OCI-LY7 (cell line): Measurements from ENCODE around the gene KNSTRN. TPM values are rescaled to one million over a fixed set of nuclear protein-coding genes. Genes with fewer than 3 reads are reported as not detected.
A peak's percentile ranks its signal among the peaks of the same experiment; 100 is the strongest.

Source experiments
- BruUV-seq: library from RNA; stranded (reverse); fragments of 400-500 nt; replicated peaks from 2 replicates; lab custom pipeline; 2021; lab: Mats Ljungman, UMichigan
- CTCF ChIA-PET: fragments of 300-600 bp; sonication (Branson Sonifier 250); formaldehyde crosslinking; loops from one replicate; lab custom pipeline; 2022; ENCODE audit warnings: antibody characterized with exemption; ENCODE audit not compliant: unreplicated experiment; lab: Charles Lee
- POLR2A ChIA-PET: fragments of 300-600 bp; sonication (Branson Sonifier 250); formaldehyde crosslinking; loops from one replicate; lab custom pipeline; 2022; ENCODE audit warnings: antibody characterized with exemption; lab: Charles Lee
- DNase-seq: peaks from one replicate; pipeline ENCODE4 v3.0.0-alpha.2; 2015; ENCODE audit warnings: low spot score
- H2AFZ ChIP-seq: fragments of 200-600 bp; sonication (generic), shearing (Covaris generic); 2 replicates; pipeline ENCODE4 v1.6.1; 2014; ENCODE audit warnings: mild to moderate bottlenecking, antibody characterized with exemption, low read length, moderate library complexity
- H3K27ac ChIP-seq: fragments of 200-600 bp; sonication (generic); 2 replicates; pipeline ENCODE4 v1.5.1; 2014; ENCODE audit warnings: mixed run types, low read depth, mild to moderate bottlenecking, moderate library complexity, low read length, inconsistent platforms; ENCODE audit not compliant: poor library complexity, severe bottlenecking
- H3K36me3 ChIP-seq: fragments of 200-600 bp; sonication (generic); 2 replicates; pipeline ENCODE4 v1.6.1; 2014; ENCODE audit warnings: mild to moderate bottlenecking, antibody characterized with exemption, low read length, moderate library complexity, mixed read lengths; ENCODE audit not compliant: insufficient read depth
- H3K4me1 ChIP-seq: fragments of 200-600 bp; sonication (generic); 2 replicates; pipeline ENCODE4 v1.5.1; 2014; ENCODE audit warnings: mild to moderate bottlenecking, low read length; ENCODE audit not compliant: insufficient read depth, poor library complexity, severe bottlenecking
- H3K4me2 ChIP-seq: fragments of 200-600 bp; sonication (generic); 2 replicates; pipeline ENCODE4 v1.6.1; 2014; ENCODE audit warnings: mild to moderate bottlenecking, low read length
- H3K4me3 ChIP-seq: fragments of 200-600 bp; sonication (generic); 2 replicates; pipeline ENCODE4 v1.5.1; 2014; ENCODE audit warnings: mild to moderate bottlenecking, low read depth, low read length; ENCODE audit not compliant: poor library complexity, severe bottlenecking
- H3K79me2 ChIP-seq: fragments of 200-600 bp; sonication (generic); 2 replicates; pipeline ENCODE4 v1.6.1; 2016; ENCODE audit warnings: low read depth, mild to moderate bottlenecking, low read length, moderate library complexity, mixed read lengths; ENCODE audit not compliant: insufficient read depth
- H3K9me2 ChIP-seq: fragments of 200-600 bp; sonication (generic); 2 replicates; pipeline ENCODE4 v1.6.1; 2016; ENCODE audit warnings: mild to moderate bottlenecking, low read length, mixed read lengths; ENCODE audit not compliant: insufficient read depth
- H3K9me3 ChIP-seq: fragments of 200-600 bp; sonication (generic); 2 replicates; pipeline ENCODE4 v1.6.1; 2014; ENCODE audit warnings: mild to moderate bottlenecking, mixed run types, low read length, mixed read lengths
- H4K20me1 ChIP-seq: fragments of 200-600 bp; sonication (generic); 2 replicates; pipeline ENCODE4 v1.6.1; 2014; ENCODE audit warnings: mild to moderate bottlenecking, antibody characterized with exemption, low read length, moderate library complexity, mixed read lengths; ENCODE audit not compliant: insufficient read depth
- CTCF ChIP-seq: fragments of 200-600 bp; sonication (generic); conservative IDR thresholded peaks from 2 replicates; pipeline ENCODE4 v1.5.1; 2014; ENCODE audit warnings: mild to moderate bottlenecking, antibody characterized with exemption, low read length, moderate library complexity, mixed read lengths
- EZH2phosphoT487 ChIP-seq: fragments of 200-600 bp; sonication (generic); IDR thresholded peaks from 2 replicates; pipeline ENCODE4 v1.6.1; 2018; ENCODE audit warnings: low read depth, borderline replicate concordance, mild to moderate bottlenecking, mixed run types, antibody characterized with exemption, low read length, moderate library complexity, mixed read lengths
- intact Hi-C: fragments of 100-400 bp; cut with micrococcal nuclease; formaldehyde crosslinking; loops from one replicate; pipeline ENCODE4 v1.10.0; 2022; ENCODE audit not compliant: unreplicated experiment
- total RNA-seq, 2 experiments: library from RNA; depleted of rRNA in 1 of 2; stranded (reverse); fragments of >200 nt in 1 of 2; shearing (Covaris generic) in 1 of 2; gene quantifications; 2 replicates each; pipeline ENCODE4 v1.2.3, GENCODE V29; 2014 to 2022

The KNSTRN gene
- total RNA-seq, 2 experiments from 2014 or later, result 89.6 to 106 TPM

GRCh38 chr15:40420071-40420713, 37.7 kb downstream of the KNSTRN start:
- no peaks in the 10 kb centered on the region for H4K20me1 ChIP-seq
- TF ChIP-seq EZH2phosphoT487 (no peak), CTCF (no peak)
- no peak overlapping the region for H3K4me3 ChIP-seq
- H3K79me2 ChIP-seq, result no peaks in the 10 kb centered on the region
- peaks cover 8% of the 10 kb centered on the region; the same call in 1 of the 2 replicates for H3K36me3 ChIP-seq
- H3K27ac ChIP-seq, result no peak overlapping the region
- H3K9me2 ChIP-seq, result no peaks in the 10 kb centered on the region
- POLR2A ChIA-PET, result interaction anchor here (0.5 kb wide), 1 partner anchor 21 kb away, joined by 3 read pairs; no protein-coding TSS in a partner anchor
- H2AFZ ChIP-seq, result no peak overlapping the region
- intact Hi-C loops, result no loop called here
- H3K4me1 ChIP-seq, result no peaks in the 10 kb centered on the region
- DNase-seq, result no peak
- no TSS peak for BruUV-seq
- no peaks in the 10 kb centered on the region for H3K9me3 ChIP-seq
- H3K4me2 ChIP-seq, result no peak overlapping the region
- CTCF ChIA-PET, result no interaction called here

GRCh38 chr15:40420793-40421192, 38.3 kb downstream of the KNSTRN start:
- H3K4me1 ChIP-seq, result no peaks in the 10 kb centered on the region
- ChIA-PET CTCF (no interaction called here), POLR2A (no interaction called here)
- H3K4me3 ChIP-seq, result no peak overlapping the region
- no peak overlapping the region for H3K27ac ChIP-seq
- no peak for DNase-seq
- H2AFZ ChIP-seq, result no peak overlapping the region
- no peak for TF ChIP-seq CTCF
- no peak for TF ChIP-seq EZH2phosphoT487
- H4K20me1 ChIP-seq, result no peaks in the 10 kb centered on the region
- H3K4me2 ChIP-seq, result no peak overlapping the region
- BruUV-seq, result TSS peak; percentile 63
- no peaks in the 10 kb centered on the region for H3K79me2 ChIP-seq
- intact Hi-C loops, result no loop called here
- no peaks in the 10 kb centered on the region for H3K9me3 ChIP-seq
- H3K9me2 ChIP-seq, result no peaks in the 10 kb centered on the region
- peaks cover 3% of the 10 kb centered on the region; the same call in 1 of the 2 replicates for H3K36me3 ChIP-seq
